ENCODE measurements around the gene NOL12.
"Not testable (repeated sequence)": the region's sequence is repeated elsewhere in the genome, so short reads cannot be mapped to it uniquely, and the experiment has no call there.

Gene NOL12

GRCh38 chr22:37713761-37714160, 27.6 kb downstream of the NOL12 start:
- DNase-seq (ENCODE audit: low spot score), result no peak

- DNase-seq (ENCODE audit: low spot score), result no peak
These were observed 28.5 kb downstream of the NOL12 start for GRCh38 chr22:37714634-37715033.

DNA sequence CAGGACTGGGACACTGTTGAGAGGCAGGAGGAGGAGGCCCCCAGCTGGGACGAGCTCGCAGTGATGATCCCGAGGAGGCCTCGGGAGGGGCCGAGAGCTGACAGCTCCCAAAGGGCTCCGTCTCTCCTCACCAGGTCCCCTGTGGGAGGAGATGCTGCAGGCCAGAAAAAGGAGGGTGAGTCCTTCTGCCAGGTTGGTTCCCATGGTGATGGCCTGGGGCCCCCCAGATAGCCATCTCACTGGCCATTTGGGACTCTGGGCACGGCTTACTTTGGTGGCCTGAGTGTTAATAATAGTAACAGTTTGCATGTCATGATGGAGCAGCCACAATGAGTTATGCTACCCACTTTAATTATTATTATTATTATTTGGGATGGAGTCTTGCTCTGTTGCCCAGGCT, 29.6 kb downstream of the NOL12 start:
- DNase-seq (ENCODE audit: low spot score), result no peak

GRCh38 chr22:37716708-37717107, 30.6 kb downstream of the NOL12 start:
- DNase-seq (ENCODE audit: low spot score), result peak; percentile 80

GRCh38 chr22:37717235-37717634, 31.1 kb downstream of the NOL12 start:
- DNase-seq (ENCODE audit: low spot score), result not testable (repeated sequence)

DNA sequence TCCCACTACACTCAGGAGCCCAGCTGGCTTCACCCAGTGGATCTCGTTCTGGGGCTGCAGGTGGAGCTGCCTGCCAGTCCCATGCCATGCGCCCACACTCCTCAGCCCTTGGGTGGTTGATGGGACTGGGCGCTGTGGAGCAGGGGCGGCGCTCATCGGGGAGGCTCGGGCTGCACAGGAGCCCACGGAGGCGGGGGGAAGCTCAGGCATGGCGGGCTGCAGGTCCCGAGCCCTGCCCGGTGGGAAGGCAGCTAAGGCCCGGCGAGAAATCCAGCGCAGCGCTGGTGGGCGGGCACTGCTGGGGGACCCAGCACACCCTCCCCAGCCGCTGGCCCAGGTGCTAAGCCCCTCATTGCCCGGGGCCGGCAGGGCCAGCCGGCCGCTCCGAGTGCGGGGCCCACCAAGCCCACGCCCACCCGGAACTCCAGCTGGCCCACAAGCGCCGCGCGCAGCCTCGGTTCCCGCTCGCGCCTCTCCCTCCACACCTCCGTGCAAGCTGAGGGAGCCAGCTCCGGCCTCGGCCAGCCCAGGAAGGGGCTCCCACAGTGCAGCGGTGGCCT, 31.7 kb downstream of the NOL12 start:
- not testable (repeated sequence) for DNase-seq (ENCODE audit: low spot score)

GRCh38 chr22:37725551-37726240, 39.6 kb downstream of the NOL12 start:
- DNase-seq (ENCODE audit: low spot score), result no peak

DNA sequence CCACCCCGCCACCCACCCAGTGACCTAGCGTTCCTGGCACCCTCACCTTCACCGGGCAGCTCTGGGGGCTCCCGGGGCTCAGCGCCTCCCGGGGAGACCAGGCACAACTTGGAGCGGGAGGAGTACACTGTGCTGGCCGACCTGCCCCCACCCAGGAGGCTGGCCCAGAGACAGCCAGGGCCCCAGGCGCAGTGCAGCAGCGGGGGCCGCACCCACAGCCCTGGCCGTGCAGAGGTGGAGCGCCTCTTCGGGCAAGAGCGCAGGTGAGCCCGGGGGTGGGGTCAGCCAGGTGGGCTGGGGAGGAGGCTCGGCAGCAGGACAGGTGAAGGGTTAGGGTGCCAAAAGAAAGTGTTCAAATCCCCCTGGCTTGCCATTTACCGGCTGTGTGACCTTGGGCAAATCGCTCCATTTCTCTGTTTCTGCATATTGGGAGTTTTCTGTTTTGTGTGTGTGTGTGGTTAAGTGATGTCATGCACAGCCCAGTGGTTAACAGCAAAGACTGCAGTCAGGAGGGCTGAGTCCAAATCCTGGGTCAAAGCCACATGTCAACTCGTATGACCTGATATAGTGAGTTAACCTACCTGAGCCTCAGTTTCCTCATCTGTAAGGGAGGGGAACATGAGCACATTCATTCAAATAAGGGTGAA, 40.2 kb downstream of the NOL12 start:
- peak; percentile 51 for DNase-seq (ENCODE audit: low spot score)

DNA sequence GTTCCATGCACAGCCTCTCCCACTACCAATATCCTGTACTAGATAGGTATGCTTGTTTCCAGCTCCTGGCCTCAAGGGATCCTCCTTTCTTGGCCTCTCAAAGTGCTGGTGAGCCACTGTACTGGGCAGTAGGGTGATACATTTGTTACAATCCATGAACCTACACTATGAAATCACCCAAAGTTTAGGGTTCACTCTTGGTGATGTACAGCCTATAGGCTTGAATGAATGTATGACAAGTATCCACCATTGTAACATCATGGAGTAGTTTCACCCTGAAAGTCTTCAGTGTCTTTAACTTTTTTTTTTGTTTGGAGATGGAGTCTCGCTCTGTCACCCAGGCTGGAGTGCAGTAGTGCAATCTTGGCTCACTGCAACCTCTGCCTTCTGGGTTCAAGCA, 42.5 kb downstream of the NOL12 start:
- DNase-seq (ENCODE audit: low spot score), result no peak

DNA sequence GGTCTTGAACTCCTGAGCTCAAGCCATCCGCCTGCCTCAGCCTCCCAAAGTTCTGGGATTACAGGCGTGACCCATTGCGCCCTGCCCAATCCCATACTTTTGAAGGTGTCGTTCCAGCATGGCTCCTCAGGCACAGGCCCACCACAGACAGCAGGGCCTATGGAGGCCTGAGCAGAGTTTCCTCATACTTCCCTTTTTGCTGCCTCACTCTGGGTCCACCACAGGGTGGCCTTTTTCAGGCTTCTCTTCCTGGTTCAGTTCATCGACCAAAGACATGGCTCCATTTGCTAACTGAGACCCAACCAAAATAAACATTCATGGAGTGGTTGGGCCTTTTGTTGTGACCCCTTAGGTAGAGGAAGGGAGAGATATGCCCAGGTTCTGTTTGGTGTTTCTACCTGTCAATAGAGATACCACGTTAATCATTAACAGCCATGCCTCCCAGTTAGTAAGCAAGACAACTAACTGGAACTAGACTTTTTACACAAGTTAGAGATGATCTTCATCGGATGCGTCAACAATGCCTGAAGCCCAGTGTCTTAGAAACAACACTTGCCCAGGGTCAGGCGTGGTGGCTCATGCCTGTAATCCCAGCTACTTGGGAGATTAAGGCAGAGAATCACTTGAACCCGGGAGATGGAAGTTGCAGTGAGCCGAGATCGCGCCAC, 45.8 kb downstream of the NOL12 start:
- DNase-seq (ENCODE audit: low spot score), result no peak

GRCh38 chr22:37732699-37733607, 46.8 kb downstream of the NOL12 start:
- no peak for DNase-seq (ENCODE audit: low spot score)

DNA sequence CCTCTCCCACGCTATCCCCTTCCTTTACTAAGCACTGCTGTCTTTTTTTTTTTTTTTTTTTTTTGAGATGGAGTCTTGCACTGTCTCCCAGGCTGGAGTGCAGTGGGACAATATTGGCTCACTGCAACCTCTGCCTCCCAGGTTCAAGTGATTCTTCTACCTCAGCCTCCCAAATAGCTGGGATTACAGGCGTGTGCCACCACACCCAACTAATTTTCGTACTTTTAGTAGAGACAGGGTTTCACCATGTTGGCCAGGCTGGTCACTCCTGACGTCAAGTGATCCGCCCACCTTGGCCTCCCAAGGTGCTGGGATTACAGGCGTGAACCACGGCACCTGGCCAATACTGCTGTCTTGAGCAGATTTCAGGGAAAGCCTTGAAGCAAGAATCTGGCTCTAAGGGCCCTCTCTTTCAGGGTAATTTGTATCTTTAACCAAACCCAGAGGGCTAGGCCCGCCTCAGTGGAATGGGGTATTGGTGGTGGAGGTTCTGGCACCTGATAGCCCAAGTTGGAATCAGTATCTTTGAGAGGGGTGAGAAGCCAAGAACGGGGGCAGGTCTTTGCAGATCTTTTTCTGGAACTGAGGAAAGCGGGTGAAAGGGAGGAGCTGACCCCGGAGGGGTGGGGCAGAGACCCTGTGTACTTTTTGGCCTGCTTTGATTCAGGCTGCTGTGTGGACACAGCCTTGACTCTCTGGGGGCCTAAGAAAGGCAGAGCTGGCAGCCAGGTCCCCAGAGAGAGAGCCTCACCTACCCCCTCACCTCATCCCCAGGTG, 47.7 kb downstream of the NOL12 start:
- DNase-seq (ENCODE audit: low spot score), result no peak

DNA sequence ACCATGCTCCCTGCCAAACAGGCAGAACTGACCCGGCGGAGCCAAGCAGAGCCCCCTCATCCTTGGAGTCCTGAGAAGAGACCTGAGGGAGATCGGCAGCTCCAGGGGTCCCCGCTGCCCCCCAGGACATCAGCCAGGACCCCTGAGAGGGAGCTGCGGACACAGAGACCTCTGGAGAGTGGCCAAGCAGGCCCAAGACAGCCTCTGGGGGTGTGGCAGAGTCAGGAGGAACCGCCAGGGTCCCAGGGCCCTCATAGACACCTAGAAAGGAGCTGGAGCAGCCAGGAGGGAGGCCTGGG, 48.2 kb downstream of the NOL12 start:
- no peak for DNase-seq (ENCODE audit: low spot score)

- DNase-seq (ENCODE audit: low spot score), result no peak
These were observed 48.9 kb downstream of the NOL12 start for GRCh38 chr22:37734964-37735451.

DNA sequence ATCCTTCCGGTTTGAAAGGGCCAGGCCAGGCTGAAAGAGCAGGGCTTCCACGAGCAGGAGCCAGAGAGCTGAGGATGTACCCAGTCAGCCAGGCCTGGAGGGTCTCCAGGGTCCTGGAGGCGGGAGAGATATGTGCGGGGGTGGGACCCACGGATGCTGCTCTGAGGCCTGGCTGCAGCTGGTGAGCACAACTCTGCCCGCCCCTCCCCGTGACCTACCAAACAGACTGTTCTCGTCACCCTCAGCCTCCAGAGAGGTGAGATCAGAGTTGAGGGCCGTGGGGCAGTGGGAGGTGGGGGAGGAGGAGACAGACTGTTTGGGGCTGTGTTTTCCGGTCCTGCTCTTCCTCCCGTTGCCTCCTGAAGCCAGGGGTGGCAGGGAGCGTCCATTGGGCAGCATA, 52.9 kb downstream of the NOL12 start:
- peak; percentile 55 for DNase-seq (ENCODE audit: low spot score)

GRCh38 chr22:37739611-37740049, 53.5 kb downstream of the NOL12 start:
- no peak for DNase-seq (ENCODE audit: low spot score)

DNA sequence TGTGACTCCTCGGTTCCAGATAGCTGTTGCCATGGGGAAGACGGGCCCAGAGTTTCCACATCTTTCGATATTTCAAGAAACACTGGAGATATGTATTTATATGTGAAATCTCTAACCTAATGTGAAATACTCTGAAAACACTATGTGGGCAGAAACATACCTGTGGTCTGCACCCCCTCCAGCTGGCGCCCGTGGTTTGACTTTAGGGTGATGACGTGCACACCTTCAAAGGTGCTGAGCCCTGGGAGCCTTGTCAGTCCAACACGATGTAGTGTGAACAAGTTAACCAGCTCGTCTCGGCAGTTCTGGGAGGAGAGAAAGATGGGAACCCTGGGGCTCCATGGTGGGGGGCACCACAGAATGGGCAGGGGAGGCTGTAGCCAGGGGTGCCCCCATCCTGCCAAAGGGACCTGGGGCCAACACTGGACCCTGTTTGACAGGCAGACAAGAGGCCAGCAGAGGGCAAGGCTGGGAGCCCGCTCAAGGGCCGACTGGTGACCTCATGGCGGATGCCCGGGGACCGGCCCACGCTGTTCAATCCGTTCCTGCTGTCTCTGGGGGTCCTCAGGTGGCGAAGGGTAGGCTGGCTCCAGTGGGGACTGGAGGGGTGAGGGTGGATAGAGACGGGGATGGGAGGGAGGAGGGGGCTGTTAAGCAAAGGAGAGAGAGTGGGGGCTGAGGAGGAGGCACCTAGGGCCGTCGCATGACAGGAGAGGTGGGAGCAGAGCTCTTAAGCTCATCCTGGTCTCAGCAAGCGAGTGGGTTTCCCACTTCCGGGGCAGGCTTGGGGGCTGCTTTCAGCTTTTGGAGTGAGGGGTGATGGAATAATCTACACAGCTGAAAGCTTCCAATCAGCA, 54.5 kb downstream of the NOL12 start:
- DNase-seq (ENCODE audit: low spot score), result no peak

GRCh38 chr22:37741312-37741795, 55.2 kb downstream of the NOL12 start:
- peak; percentile 94 for DNase-seq (ENCODE audit: low spot score)

- DNase-seq (ENCODE audit: low spot score), result peak; percentile 75
These were observed 56.4 kb downstream of the NOL12 start for GRCh38 chr22:37742376-37743171.

Data from GM03348 (cell line).